GM06990 (cell line): ENCODE results near the gene GAREM1.

Experiments used
- DNase-seq: peaks from one replicate; pipeline ENCODE4 v3.0.0-alpha.2; 2011; ENCODE audit not compliant: insufficient read length; ENCODE audit errors: extremely low read depth
- H3K27me3 ChIP-seq: replicated peaks from 2 replicates; pipeline ENCODE4 v1.6.0; 2011; ENCODE audit warnings: low read length; ENCODE audit not compliant: control insufficient read depth, insufficient read depth
- H3K36me3 ChIP-seq: 2 replicates; pipeline ENCODE4 v1.5.1; 2011; ENCODE audit warnings: low read length; ENCODE audit not compliant: control insufficient read depth, insufficient read depth
- H3K4me3 ChIP-seq: replicated peaks from 2 replicates; pipeline ENCODE4 v1.5.1; 2011; ENCODE audit warnings: low read depth, mild to moderate bottlenecking, control low read depth, low read length
- CTCF ChIP-seq: IDR thresholded peaks from 2 replicates; pipeline ENCODE4 v1.5.1; 2011; ENCODE audit warnings: low read length, control low read depth, mild to moderate bottlenecking, inconsistent platforms; ENCODE audit not compliant: insufficient read depth, poor library complexity, severe bottlenecking

The GAREM1 gene

GRCh38 chr18:32468147-32468845, 2.4 kb downstream of the GAREM1 start:
- no peak for TF ChIP-seq CTCF
- Histone ChIP-seq H3K27me3 (peaks cover 1% of the 10 kb centered on the region), H3K36me3 (no peaks in the 10 kb centered on the region), H3K4me3 (no peak overlapping the region)
- DNase-seq, result no peak

GRCh38 chr18:32461709-32462272, 8.9 kb downstream of the GAREM1 start:
- no peak for TF ChIP-seq CTCF
- Histone ChIP-seq H3K4me3 (no peak overlapping the region), H3K36me3 (no peaks in the 10 kb centered on the region), H3K27me3 (no peaks in the 10 kb centered on the region; the same call in none of the 2 replicates)
- no peak for DNase-seq

- TF ChIP-seq CTCF, result no peak
- Histone ChIP-seq H3K27me3 (no peaks in the 10 kb centered on the region; the same call in 1 of the 2 replicates), H3K4me3 (no peak overlapping the region), H3K36me3 (no peaks in the 10 kb centered on the region)
- no peak for DNase-seq
Observed at GRCh38 chr18:32460171-32460731, 10.4 kb downstream of the GAREM1 start.

GRCh38 chr18:32459361-32460101, 11.2 kb downstream of the GAREM1 start:
- no peak for TF ChIP-seq CTCF
- Histone ChIP-seq H3K27me3 (no peaks in the 10 kb centered on the region; the same call in 1 of the 2 replicates), H3K4me3 (no peak overlapping the region), H3K36me3 (no peaks in the 10 kb centered on the region)
- DNase-seq, result no peak

- no peak for TF ChIP-seq CTCF
- H3K4me3 ChIP-seq, result no peak overlapping the region
- no peak for DNase-seq
- H3K27me3 ChIP-seq, result no peaks in the 10 kb centered on the region
- H3K36me3 ChIP-seq, result no peaks in the 10 kb centered on the region
Observed at GRCh38 chr18:32455361-32455760, 15.3 kb downstream of the GAREM1 start.
